ENCODE measurements around the gene VAC14.

Gene VAC14

DNA sequence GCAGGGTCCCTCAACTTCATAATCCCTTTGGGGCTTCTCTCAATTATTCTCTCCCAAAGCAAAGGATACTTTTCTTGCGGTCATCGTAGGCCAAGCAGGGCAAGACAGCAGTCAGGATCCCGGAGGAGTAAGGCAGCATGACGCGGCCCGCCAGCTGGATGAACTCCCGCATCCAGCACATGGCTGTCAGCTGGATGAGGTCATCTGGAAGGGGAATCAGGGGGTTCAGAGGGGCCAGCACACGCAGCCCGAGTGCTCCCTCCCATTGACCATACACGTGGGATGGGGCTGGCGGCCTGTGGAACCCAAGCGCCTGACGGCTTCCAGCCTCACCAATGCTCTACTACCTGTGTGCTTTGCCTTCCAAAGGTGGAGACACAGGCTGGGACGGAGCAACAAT is 19.2 kb downstream of the VAC14 start:
- H3K27ac ChIP-seq: no peak overlapping the region
- TF ChIP-seq, protein P1, sequence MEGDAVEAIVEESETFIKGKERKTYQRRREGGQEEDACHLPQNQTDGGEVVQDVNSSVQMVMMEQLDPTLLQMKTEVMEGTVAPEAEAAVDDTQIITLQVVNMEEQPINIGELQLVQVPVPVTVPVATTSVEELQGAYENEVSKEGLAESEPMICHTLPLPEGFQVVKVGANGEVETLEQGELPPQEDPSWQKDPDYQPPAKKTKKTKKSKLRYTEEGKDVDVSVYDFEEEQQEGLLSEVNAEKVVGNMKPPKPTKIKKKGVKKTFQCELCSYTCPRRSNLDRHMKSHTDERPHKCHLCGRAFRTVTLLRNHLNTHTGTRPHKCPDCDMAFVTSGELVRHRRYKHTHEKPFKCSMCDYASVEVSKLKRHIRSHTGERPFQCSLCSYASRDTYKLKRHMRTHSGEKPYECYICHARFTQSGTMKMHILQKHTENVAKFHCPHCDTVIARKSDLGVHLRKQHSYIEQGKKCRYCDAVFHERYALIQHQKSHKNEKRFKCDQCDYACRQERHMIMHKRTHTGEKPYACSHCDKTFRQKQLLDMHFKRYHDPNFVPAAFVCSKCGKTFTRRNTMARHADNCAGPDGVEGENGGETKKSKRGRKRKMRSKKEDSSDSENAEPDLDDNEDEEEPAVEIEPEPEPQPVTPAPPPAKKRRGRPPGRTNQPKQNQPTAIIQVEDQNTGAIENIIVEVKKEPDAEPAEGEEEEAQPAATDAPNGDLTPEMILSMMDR (conservative IDR thresholded peaks at IDR 0.05): no peak

DNA sequence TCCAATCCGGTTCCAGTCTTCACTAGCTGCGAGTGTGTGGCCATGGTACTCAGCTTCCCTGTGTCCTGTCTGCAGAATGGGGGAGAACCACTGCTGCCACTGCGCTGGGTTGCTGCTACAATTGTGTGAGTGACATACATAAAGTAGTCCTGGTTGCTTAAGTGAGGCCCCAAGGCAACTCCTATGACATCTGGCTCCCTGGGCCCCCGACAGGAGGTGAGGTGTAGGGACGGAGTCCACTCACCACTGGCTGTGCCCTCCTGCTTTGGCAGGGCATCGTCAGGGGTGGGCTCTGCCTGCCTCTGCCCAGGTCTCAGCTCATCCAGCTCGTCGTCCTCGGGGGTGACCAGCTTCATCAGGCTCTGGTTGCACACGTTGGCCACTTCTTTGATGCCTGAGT is 20.4 kb downstream of the VAC14 start:
- no peak overlapping the region for H3K27ac ChIP-seq
- TF ChIP-seq, protein P1 (conservative IDR thresholded peaks at IDR 0.05): no peak

DNA sequence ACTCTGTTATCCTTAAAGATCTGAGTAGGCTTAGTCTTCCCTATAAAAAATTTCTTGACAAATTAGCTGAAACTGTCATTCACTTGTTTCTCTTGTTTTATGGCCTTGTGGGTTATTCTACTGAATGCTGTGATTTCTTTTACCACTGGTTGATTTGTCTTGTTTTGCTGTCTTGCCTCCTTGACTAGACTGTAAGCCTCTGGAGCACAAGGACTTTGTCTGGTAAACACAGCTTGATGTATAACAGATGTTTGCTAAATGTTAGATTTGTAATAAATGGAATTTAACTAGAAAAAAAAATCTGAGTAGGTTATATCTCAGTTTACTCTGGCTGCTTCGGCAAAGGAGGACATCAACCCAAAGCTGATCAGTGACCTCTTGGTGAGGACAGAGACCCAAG is 21.6 kb downstream of the VAC14 start:
- H3K27ac ChIP-seq: no peak overlapping the region
- TF ChIP-seq, protein P1 (conservative IDR thresholded peaks at IDR 0.05): no peak

DNA sequence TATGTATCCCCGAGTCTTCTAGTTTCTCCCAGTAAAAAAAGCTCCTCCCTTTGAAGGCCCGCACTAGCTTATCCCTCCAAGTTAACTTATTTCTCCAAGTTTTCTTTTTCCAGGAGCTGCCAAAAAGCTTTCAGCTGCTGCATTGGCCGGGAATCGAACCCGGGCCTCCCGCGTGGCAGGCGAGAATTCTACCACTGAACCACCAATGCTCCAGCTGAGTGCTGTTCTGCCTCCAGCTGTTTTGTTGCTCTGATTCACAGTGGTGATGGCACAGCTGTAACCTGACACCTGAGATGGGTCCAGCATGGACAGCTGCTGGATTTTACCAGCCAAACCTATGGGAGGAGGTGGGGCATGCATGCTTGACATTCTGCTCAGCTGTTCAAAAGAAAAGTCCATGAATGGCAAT is 22.1 kb downstream of the VAC14 start:
- TF ChIP-seq, protein P1 (conservative IDR thresholded peaks at IDR 0.05): no peak
- H3K27ac ChIP-seq: no peak overlapping the region; the same call in 1 of the 2 replicates

DNA sequence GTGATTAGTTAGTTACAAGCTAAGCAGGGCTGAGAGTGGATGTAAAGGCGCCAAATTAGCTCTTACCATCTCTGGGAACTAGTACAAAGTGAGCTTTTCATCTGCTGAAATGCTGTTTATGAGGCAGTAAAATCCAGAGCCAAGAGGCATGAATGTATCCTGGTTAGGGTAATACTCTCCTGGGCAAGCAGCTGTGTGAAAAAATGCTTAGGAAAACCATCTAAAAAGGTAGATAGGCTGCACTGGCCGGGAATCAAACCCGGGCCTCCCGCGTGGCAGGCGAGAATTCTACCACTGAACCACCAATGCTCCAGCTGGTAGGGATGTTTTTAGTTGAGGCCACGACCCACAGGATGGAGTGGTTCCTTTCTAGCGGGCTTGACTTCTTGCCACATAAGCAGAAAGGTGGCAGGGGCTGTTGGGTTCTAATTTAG is 23.0 kb downstream of the VAC14 start:
- TF ChIP-seq, protein P1 (conservative IDR thresholded peaks at IDR 0.05): no peak

DNA sequence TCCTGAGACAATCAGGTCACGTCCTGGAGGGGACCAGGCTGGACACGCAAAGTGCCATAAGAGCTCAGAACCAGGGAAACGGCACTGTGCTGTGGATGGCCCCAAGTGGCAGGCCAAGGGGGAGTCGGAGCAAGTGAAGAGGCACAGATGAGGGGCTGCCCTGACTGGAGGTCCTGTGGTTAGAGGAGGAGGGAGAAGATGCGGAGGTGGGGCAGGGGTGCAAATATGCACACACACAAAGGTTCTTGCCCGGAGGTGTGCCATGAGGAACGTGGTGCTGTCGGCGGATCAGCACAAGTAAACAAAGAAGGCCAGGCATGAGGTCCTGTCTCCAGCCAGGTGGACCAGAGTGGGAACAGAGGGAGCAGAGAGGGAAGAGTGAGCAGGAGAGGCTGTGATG is 23.5 kb downstream of the VAC14 start:
- TF ChIP-seq, protein P1 (conservative IDR thresholded peaks at IDR 0.05): no peak
- peak overlapping the region; percentile 60 for H3K27ac ChIP-seq

More for the DNA sequence above, 23.0 kb downstream of the VAC14 start:
- peak overlapping the region; percentile 60 for H3K27ac ChIP-seq

DNA sequence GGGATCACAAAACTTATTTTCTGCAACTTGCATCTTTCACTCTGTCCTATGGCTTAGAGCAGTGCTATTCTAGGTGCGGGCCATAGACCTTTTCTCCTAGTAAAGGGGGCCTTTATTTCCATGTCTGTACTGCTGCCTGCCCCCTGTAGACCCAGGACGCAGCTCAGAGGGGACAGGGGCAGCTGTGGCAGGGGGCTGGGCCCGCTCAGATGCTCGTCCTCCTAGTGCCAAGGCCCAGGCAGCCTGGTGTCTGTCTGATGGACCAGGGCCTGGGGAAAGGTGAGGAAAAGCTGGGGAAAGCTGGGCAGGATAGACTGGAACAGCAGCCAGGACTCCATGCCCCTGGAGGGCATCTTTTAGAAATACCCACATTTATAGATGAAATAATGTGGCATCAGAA is 25.6 kb downstream of the VAC14 start:
- no peak overlapping the region for H3K27ac ChIP-seq
- TF ChIP-seq, protein P1 (conservative IDR thresholded peaks at IDR 0.05): no peak
